Endothelial cell of umbilical vein (primary cell): ENCODE data around the gene PIK3CB. TPM values are rescaled to one million over a fixed set of nuclear protein-coding genes. Genes with fewer than 3 reads are reported as not detected.

Experiments
- BruUV-seq: library from RNA; stranded (reverse); fragments of 400-500 nt; replicated peaks from 2 replicates; lab custom pipeline; 2021; lab: Mats Ljungman, UMichigan
- CTCF ChIA-PET: fragments of 300-600, 350-600 bp; sonication (Branson Sonifier 250); formaldehyde crosslinking; loops from one replicate; lab custom pipeline; 2021; ENCODE audit warnings: antibody characterized with exemption, inconsistent platforms; lab: Charles Lee
- POLR2A ChIA-PET: fragments of 300-600, 350-600 bp; sonication (Branson Sonifier 250); formaldehyde crosslinking; loops from one replicate; lab custom pipeline; 2021; ENCODE audit warnings: antibody characterized with exemption, inconsistent platforms; lab: Charles Lee
- DNase-seq: peaks from one replicate; pipeline ENCODE4 v3.0.0-alpha.2; 2011; ENCODE audit warnings: low read depth, low spot score
- FAIRE-seq: peaks from 2 replicates; lab custom pipeline; 2011; peaks lifted over from hg19 to GRCh38; lab: Jason Lieb, UNC
- H2AFZ ChIP-seq: 2 replicates; pipeline ENCODE4 v1.6.0; 2012; ENCODE audit warnings: low read depth, low read length, control low read depth, inconsistent platforms
- H3K27ac ChIP-seq: 2 replicates; pipeline ENCODE4 v1.5.1; 2011; ENCODE audit warnings: low read depth, mild to moderate bottlenecking, control low read depth, low read length, moderate library complexity; ENCODE audit not compliant: insufficient read depth
- H3K27me3 ChIP-seq, 2 experiments: 2 replicates each; pipeline versions ENCODE4 v1.6.0 to v1.6.1; 2011; ENCODE audit warnings: low read length in 2 of 2, mixed read lengths in 1 of 2; ENCODE audit not compliant: control insufficient read depth in 2 of 2, insufficient read depth in 2 of 2
- H3K36me3 ChIP-seq, 2 experiments: 2 replicates in 1 of 2; 3 replicates in 1 of 2; pipeline ENCODE4 v1.5.1; 2011; ENCODE audit warnings: low read length in 2 of 2, mild to moderate bottlenecking in 1 of 2, moderate library complexity in 1 of 2; ENCODE audit not compliant: control insufficient read depth in 2 of 2, insufficient read depth in 2 of 2; ENCODE audit errors: extremely low read depth in 1 of 2
- H3K4me1 ChIP-seq: 3 replicates; pipeline ENCODE4 v1.5.1; 2011; ENCODE audit warnings: mild to moderate bottlenecking, low read length; ENCODE audit not compliant: control insufficient read depth, insufficient read depth; ENCODE audit errors: extremely low read depth
- H3K4me2 ChIP-seq: 2 replicates; pipeline ENCODE4 v1.6.1; 2011; ENCODE audit warnings: low read length, control low read depth, mixed read lengths; ENCODE audit not compliant: insufficient read depth
- H3K4me3 ChIP-seq, 3 experiments: fragments of 200-600 bp in 1 of 3; sonication (generic), shearing (Covaris generic) in 1 of 3; replicated peaks in 1 of 3; 2 replicates each; pipeline ENCODE4 v1.5.1; 2011 to 2016; ENCODE audit warnings: control low read depth in 3 of 3, low read length in 3 of 3, mild to moderate bottlenecking in 2 of 3, inconsistent platforms in 1 of 3, low read depth in 1 of 3, moderate library complexity in 1 of 3; ENCODE audit not compliant: insufficient read depth in 1 of 3
- H3K79me2 ChIP-seq: 2 replicates; pipeline ENCODE4 v1.6.0; 2012; ENCODE audit warnings: low read length, inconsistent platforms; ENCODE audit not compliant: control insufficient read depth, insufficient read depth
- H3K9ac ChIP-seq: replicated peaks from 2 replicates; pipeline ENCODE3; 2011; ENCODE audit warnings: low read length, control low read depth; ENCODE audit not compliant: insufficient read depth; ENCODE audit errors: extremely low read depth
- H3K9me1 ChIP-seq: replicated peaks from 3 replicates; pipeline ENCODE4 v1.6.0; 2011; ENCODE audit warnings: mild to moderate bottlenecking, low read length; ENCODE audit not compliant: control insufficient read depth, insufficient read depth; ENCODE audit errors: extremely low read depth
- H3K9me3 ChIP-seq: replicated peaks from 2 replicates; pipeline ENCODE4 v1.5.1; 2012; ENCODE audit warnings: low read length, inconsistent platforms; ENCODE audit not compliant: control insufficient read depth, insufficient read depth
- H4K20me1 ChIP-seq: replicated peaks from 2 replicates; pipeline ENCODE3; 2011; ENCODE audit warnings: mild to moderate bottlenecking, low read length; ENCODE audit not compliant: control insufficient read depth, insufficient read depth; ENCODE audit errors: extremely low read depth
- CTCF ChIP-seq, 2 donors: IDR thresholded peaks; 1 replicate in 1 of 2; 2 replicates in 1 of 2; pipeline ENCODE4 v1.5.1; 2011; ENCODE audit warnings: low read length in 2 of 2, mild to moderate bottlenecking in 2 of 2, moderate library complexity in 2 of 2, control low read depth in 1 of 2, inconsistent platforms in 1 of 2, low read depth in 1 of 2; ENCODE audit not compliant: insufficient read depth in 1 of 2; ENCODE audit errors: extremely low read depth in 1 of 2
- EZH2 ChIP-seq: IDR thresholded peaks from 2 replicates; pipeline ENCODE4 v1.6.1; 2012; ENCODE audit warnings: borderline replicate concordance, low read depth, mild to moderate bottlenecking, moderate library complexity, low read length, inconsistent platforms; ENCODE audit not compliant: severe bottlenecking
- FOS ChIP-seq: IDR thresholded peaks from 2 replicates; pipeline ENCODE4 v1.6.1; 2011; ENCODE audit warnings: mild to moderate bottlenecking, low read length, moderate library complexity, borderline replicate concordance; ENCODE audit not compliant: insufficient read depth
- GATA2 ChIP-seq: IDR thresholded peaks from 2 replicates; pipeline ENCODE4 v1.7.0; 2011; ENCODE audit warnings: low read depth, mild to moderate bottlenecking, moderate library complexity, mixed read lengths, low read length; ENCODE audit not compliant: insufficient read length, insufficient read depth
- JUN ChIP-seq: IDR thresholded peaks from 2 replicates; pipeline ENCODE4 v1.6.1; 2011; ENCODE audit warnings: borderline replicate concordance, low read depth; ENCODE audit not compliant: insufficient read length, insufficient read depth
- MAX ChIP-seq: IDR thresholded peaks from 2 replicates; pipeline ENCODE4 v1.6.1; 2011; ENCODE audit not compliant: insufficient read depth, insufficient read length
- MYC ChIP-seq: IDR thresholded peaks from one replicate; pipeline ENCODE4 v1.6.1; 2011; ENCODE audit warnings: mild to moderate bottlenecking, low read depth, low read length
- POLR2A ChIP-seq: IDR thresholded peaks from 2 replicates; pipeline ENCODE4 v1.6.1; 2012; ENCODE audit warnings: low read depth, mild to moderate bottlenecking, control low read depth, low read length
- POLR2AphosphoS5 ChIP-seq: IDR thresholded peaks from 2 replicates; pipeline ENCODE4 v1.6.1; 2012; ENCODE audit warnings: low read depth, mild to moderate bottlenecking, control low read depth, low read length, moderate library complexity; ENCODE audit not compliant: insufficient read depth
- dilution Hi-C: fragments of 300-500 bp; cut with MboI; formaldehyde crosslinking; loops from one replicate; pipeline ENCODE4 v1.15.0; 2019; ENCODE audit warnings: low sequenced_read_pairs; ENCODE audit not compliant: extremely low pct_ligation_motif_present
- intact Hi-C: fragments of 100-400 bp; cut with micrococcal nuclease; formaldehyde crosslinking; loops from one replicate; pipeline ENCODE4 v1.10.0; 2022
- polyA plus RNA-seq, 4 experiments: library from polyadenylated mRNA; depleted of rRNA in 3 of 4; stranded (reverse) in 3 of 4; unstranded in 1 of 4; fragments of >200 nt; gene quantifications; 2 replicates each; pipeline versions ENCODE4 v1.2.1 to v1.2.3, GENCODE V29; 2011 to 2012; ENCODE audit warnings: missing spikeins in 1 of 4
- total RNA-seq: library from RNA; stranded (reverse); gene quantifications from 2 replicates; pipeline ENCODE4 v1.2.3, GENCODE V29; 2021

The PIK3CB gene
- total and polyA plus RNA-seq, 2 donors (not counting 3 experiments of a cell fraction or from before 2014, with no cell fraction given), result 9.0 to 29.8 TPM

- FAIRE-seq, result peak; percentile 95
- intact Hi-C loops, result loop anchor here (1.0 kb wide), 2 partner anchors 61 to 141 kb away; no protein-coding TSS in a partner anchor
Observed at GRCh38 chr3:138774529-138775253, 60.0 kb downstream of the PIK3CB start.

More at GRCh38 chr3:138774529-138775253, 60.0 kb downstream of the PIK3CB start:
- no peaks in the 10 kb centered on the region for H3K9me3 ChIP-seq
- peak overlapping the region; percentile 28 for H3K9ac ChIP-seq
- TF ChIP-seq POLR2AphosphoS5, result peak; percentile 40
- no peak for TF ChIP-seq POLR2A
- no peak for TF ChIP-seq CTCF (IDR thresholded peaks at IDR 0.05; ENCODE audit: extremely low read depth in 1 of 2, insufficient read depth in 1 of 2, low read depth in 1 of 2, low read length in 2 of 2)
- peak; percentile 97 for TF ChIP-seq FOS
- no peak for TF ChIP-seq GATA2
- no peak for TF ChIP-seq EZH2
- TF ChIP-seq JUN, result peak; percentile 90
- no peak for TF ChIP-seq MAX
- TF ChIP-seq MYC, result no peak
- no peak overlapping the region for H3K4me2 ChIP-seq
- dilution Hi-C loops, result no loop called here
- H2AFZ ChIP-seq, result no peak overlapping the region
- H3K36me3 ChIP-seq, result no peaks in the 10 kb centered on the region
- no TSS peak for BruUV-seq
- POLR2A ChIA-PET, result interaction anchor here (1.0 kb wide), 1 partner anchor 165 kb away, joined by 4 read pairs; no protein-coding TSS in a partner anchor
- no peak overlapping the region for H3K4me3 ChIP-seq
- no peaks in the 10 kb centered on the region for H3K27me3 ChIP-seq
- H3K79me2 ChIP-seq, result peaks cover 18% of the 10 kb centered on the region
- H3K4me1 ChIP-seq, result peaks cover 17% of the 10 kb centered on the region
- peak overlapping the region; percentile 63 for H3K27ac ChIP-seq
- H3K9me1 ChIP-seq, result no peaks in the 10 kb centered on the region
- CTCF ChIA-PET, result interaction anchor here (0.6 to 4.1 kb wide), 9 partner anchors 8 to 141 kb away, joined by 3 to 54 read pairs (median 3); no protein-coding TSS in a partner anchor
- H4K20me1 ChIP-seq, result no peaks in the 10 kb centered on the region
- DNase-seq, result peak; percentile 94
